ENCODE measurements around the gene SURF6. TPM values are rescaled to one million over a fixed set of nuclear protein-coding genes. Genes with fewer than 3 reads are reported as not detected.

Gene SURF6
- total RNA-seq, 1 experiment from 2014 or later = 16.1 TPM

GRCh38 chr9:133315997-133316396, 20.0 kb downstream of the SURF6 start:
- in situ Hi-C loops (cut with HindIII; ENCODE audit: low pct_unique_long_range_greater_than_20kb, low sequenced_read_pairs) = no loop called here
- CTCF ChIA-PET = no interaction called here
- Histone ChIP-seq H3K36me3 (ENCODE audit: control insufficient read depth, insufficient read depth, low read length) (no peaks in the 10 kb centered on the region), H3K9me3 (ENCODE audit: control insufficient read depth, insufficient read depth, low read depth, low read length) (no peaks in the 10 kb centered on the region), H3K4me1 (ENCODE audit: control insufficient read depth, insufficient read depth, low read length) (no peaks in the 10 kb centered on the region), H3K27ac (ENCODE audit: low read length) (no peak overlapping the region), H3K27me3 (ENCODE audit: control insufficient read depth, insufficient read depth, low read length) (no peaks in the 10 kb centered on the region), H3K4me3 (ENCODE audit: low read depth in 2 of 2, low read length in 2 of 2) (no peak overlapping the region)
- POLR2A ChIA-PET = no interaction called here
- intact Hi-C loops (cut with micrococcal nuclease; ENCODE audit: unreplicated experiment) = no loop called here
- TF ChIP-seq POLR2AphosphoS5 (IDR thresholded peaks at IDR 0.05; ENCODE audit: low read depth, low read length) = no peak
- no peak for TF ChIP-seq TCF7L2 (IDR thresholded peaks at IDR 0.05; ENCODE audit: low read depth, low read length)
- no peak for TF ChIP-seq SIN3A (IDR thresholded peaks at IDR 0.05; ENCODE audit: borderline replicate concordance, insufficient read depth, low read depth, low read length)
- TF ChIP-seq REST (IDR thresholded peaks at IDR 0.05; ENCODE audit: insufficient read depth in 1 of 2, low read depth in 2 of 2, low read length in 1 of 2) = no peak
- ATAC-seq (no peak), DNase-seq (ENCODE audit: low read depth, low spot score) (no peak)
- BruUV-seq (replicated peaks) = no TSS peak

GRCh38 chr9:133309608-133310007, 26.4 kb downstream of the SURF6 start:
- intact Hi-C loops (cut with micrococcal nuclease; ENCODE audit: unreplicated experiment) (no loop called here), in situ Hi-C loops (cut with HindIII; ENCODE audit: low pct_unique_long_range_greater_than_20kb, low sequenced_read_pairs) (no loop called here)
- Histone ChIP-seq H3K36me3 (ENCODE audit: control insufficient read depth, insufficient read depth, low read length) (no peaks in the 10 kb centered on the region), H3K9me3 (ENCODE audit: control insufficient read depth, insufficient read depth, low read depth, low read length) (no peaks in the 10 kb centered on the region), H3K27ac (ENCODE audit: low read length) (no peak overlapping the region), H3K27me3 (ENCODE audit: control insufficient read depth, insufficient read depth, low read length) (no peaks in the 10 kb centered on the region), H3K4me3 (ENCODE audit: low read depth in 2 of 2, low read length in 2 of 2) (no peak overlapping the region), H3K4me1 (ENCODE audit: control insufficient read depth, insufficient read depth, low read length) (no peaks in the 10 kb centered on the region)
- BruUV-seq (replicated peaks) = no TSS peak
- CTCF ChIA-PET = no interaction called here
- no peak for TF ChIP-seq POLR2AphosphoS5 (IDR thresholded peaks at IDR 0.05; ENCODE audit: low read depth, low read length)
- TF ChIP-seq REST (IDR thresholded peaks at IDR 0.05; ENCODE audit: insufficient read depth in 1 of 2, low read depth in 2 of 2, low read length in 1 of 2) = no peak
- TF ChIP-seq CTCF (IDR thresholded peaks at IDR 0.05) = no peak
- TF ChIP-seq SIN3A (IDR thresholded peaks at IDR 0.05; ENCODE audit: borderline replicate concordance, insufficient read depth, low read depth, low read length) = no peak
- TF ChIP-seq TCF7L2 (IDR thresholded peaks at IDR 0.05; ENCODE audit: low read depth, low read length) = no peak
- no peak for ATAC-seq
- POLR2A ChIA-PET = no interaction called here
- no peak for DNase-seq (ENCODE audit: low read depth, low spot score)
